ENCODE results near the gene C19orf67.
A peak's percentile ranks its signal among the peaks of the same experiment; 100 is the strongest.

Gene C19orf67

DNA sequence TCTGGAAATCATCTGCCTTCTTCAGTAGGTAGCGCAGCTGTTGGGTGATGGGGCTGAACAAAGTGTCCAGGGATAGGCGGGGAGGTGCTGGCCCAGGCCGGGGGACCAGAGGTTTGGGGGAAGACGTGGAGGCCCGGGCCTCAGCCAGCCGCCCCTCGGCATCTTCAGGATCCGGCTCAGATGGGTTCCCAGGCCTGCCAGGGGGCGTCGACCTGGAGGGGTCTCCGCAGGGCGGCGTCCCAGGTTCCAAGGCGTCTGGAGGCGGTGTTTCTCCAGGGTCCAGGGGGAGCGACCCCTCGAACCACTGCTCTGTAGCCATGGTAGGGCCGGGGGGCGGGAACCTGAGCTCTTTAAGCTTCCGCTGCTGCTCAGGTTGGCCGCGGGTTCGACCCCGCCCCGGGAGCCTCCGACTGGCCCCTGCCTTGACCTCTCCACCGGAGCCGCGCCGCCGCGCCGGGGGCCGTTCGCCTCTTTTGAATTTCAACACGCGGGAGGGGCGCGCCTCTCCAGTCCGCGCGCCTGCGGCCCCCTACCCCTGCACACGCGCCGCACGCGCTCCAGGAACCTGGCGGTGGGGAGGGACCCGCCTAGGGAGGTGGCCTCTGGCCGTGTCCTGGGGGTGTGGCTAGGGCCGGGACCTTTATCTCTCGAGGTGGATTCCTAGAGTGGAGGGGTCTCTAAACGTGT is at the start of gene C19orf67:
C19orf67 (minus strand) TSS at position 475 of the 687 bp plus-strand sequence; CDS start at position 319, 156 bp downstream.
- DNase-seq = no peak

DNA sequence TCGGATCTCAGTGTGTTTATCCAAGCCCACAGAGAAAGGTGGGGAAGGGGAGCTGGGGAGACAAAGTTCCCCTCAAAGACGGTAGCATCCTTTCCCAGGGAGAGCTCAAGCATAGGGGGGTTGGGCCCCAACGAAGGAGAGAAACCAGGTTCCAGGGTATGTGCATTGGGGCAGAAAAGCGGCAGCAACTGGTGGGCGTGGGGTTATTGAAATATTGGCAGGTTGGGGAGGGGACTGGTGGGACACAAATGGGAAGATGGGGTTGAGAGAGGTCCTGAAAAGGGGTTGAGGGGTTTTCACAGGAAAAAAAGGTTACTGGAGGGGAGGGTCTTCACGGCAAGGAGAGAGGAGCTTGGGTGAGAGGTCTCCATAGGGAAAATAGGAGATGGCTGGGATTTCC is 49.8 kb upstream of the C19orf67 start:
- no peak for DNase-seq

GRCh38 chr19:14127929-14128509 is 42.4 kb upstream of the C19orf67 start:
- no peak for DNase-seq

DNA sequence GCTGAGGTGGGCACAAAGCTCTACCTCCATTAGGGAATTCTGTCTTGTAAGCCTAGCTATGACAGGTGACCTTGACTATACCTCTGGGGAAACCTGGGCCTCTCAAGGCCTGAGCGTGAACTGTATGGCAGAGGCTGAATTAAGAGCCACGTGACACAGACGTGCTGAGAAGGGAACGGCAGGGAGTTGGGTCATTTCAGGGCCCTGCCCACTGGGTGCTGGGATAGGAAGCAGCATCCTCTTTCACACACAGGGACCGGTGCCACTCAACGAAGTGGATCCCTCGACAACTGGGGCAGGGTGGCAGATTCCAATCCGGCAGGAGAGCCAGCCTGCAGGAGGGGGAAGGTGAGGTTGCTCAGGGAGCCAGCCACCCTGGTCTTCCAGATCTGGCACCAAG is 41.6 kb upstream of the C19orf67 start:
- no peak for DNase-seq

DNA sequence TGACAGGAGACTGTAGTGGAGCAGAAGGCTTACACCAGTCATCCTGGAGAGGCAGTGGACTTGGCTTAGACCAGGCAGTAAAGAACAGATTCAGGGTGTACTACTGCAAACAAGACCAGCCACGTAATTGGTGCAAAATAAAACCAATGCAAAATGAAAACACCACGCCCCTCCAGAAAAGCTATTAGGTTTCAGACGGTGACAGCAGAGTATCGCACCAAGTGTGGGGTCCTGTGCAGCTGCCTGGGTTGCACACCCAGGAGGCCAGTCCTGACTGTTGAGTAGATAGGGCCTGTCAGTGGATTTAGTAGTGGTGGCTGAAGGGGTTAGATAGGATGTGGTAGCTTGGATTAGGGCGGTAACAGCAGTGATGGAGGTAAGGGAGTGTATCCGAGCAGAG is 37.3 kb upstream of the C19orf67 start:
- no peak for DNase-seq

DNA sequence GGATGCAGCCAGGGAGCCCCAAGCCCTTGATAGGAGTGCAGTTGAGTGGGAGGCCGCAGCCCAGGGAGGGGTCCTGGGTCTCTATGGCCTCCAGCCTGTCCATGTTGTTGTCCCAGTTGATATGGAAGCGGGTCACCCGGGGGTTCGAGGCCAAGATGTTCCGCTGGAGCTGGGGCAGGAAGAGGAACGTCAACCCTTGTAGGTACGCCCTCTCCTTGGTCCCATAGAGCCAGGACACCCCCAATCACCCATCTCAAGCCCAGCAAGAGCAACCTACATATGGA is 34.9 kb upstream of the C19orf67 start:
- no peak for DNase-seq

DNA sequence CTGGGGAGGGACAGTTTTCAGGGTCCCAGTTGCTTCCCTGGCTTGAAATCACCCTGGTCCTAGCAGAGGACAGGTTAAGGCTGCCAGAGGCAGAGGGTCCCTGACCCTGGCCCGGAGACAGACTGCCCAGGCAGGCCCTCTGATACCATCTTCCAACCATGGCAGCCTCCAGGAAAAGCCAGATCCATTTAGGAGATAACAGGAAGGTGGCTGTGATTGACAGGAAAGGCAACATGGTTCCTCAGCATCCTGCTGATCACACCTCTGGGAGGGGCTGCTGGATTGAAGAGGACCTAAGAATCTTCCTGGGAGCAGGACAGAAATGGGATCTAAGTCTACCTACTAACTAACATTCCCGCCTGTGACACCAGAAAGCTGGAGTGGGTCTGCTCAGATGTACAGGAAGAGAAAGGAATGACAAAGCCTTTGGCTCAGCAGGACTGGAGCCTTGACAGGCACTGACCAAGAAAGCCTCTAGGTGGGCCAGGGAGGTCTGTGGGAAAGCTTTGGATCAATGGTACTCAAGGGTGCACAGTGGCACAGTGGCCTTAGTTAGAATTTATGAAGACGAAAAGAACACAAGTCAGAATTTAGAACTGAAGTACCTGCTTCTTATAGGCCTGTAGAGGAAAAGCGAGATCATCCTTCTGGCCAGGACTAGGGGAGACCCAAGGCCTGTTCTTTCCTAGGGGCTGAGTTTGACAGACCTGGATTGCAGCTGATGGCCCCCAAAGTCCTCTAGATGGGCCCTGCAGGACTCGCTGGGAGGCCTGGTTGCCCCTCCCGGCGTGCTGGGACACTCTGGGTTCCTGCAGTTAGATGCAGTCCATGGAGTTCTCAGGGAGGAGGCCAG is 34.3 kb upstream of the C19orf67 start:
- no peak for DNase-seq

- DNase-seq = no peak
These were observed 33.6 kb upstream of the C19orf67 start for GRCh38 chr19:14119146-14119545.

- peak; percentile 36 for DNase-seq
These were observed 32.8 kb upstream of the C19orf67 start for GRCh38 chr19:14118165-14119051.

GRCh38 chr19:14117668-14118164 is 32.1 kb upstream of the C19orf67 start, which contains the start of gene PRKACA:
Gene PRKACA (minus strand): TSS chr19:14117762. CDS start chr19:14117547, 215 bp downstream.
- peak; percentile 98 for DNase-seq

DNA sequence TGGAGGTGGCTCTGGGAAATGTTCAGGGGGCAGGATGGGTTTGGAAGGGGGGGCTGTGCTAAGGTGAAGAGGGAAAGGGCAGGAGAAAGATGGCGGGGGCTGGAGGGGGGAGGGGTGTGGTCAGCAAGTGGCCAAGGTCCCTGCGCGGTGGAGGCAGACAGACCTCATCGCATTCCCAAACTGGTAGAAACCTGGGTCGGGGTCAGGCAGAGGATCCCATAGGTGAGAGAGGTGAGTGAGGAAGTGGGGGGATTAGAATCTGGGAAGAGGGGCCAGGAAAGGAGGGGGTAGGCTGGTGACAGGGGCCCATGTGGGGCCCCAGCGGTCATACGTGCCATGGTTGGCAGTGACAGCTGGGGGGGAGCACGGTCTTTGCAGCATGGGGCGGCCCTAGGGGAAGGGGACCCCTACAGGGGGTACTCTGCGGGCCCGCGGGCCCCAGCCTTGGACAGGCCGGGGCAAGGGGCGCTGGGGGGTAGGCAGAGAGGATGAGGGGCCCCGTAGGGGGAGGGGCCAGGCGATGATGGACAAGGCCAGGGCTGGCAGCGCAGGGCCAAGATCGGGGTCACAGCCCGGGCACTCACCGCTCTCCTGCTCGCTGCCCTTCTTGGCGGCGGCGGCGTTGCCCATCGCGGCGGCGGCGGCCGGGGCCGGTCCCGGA is 31.5 kb upstream of the C19orf67 start:
- DNase-seq = peak; percentile 14

DNA sequence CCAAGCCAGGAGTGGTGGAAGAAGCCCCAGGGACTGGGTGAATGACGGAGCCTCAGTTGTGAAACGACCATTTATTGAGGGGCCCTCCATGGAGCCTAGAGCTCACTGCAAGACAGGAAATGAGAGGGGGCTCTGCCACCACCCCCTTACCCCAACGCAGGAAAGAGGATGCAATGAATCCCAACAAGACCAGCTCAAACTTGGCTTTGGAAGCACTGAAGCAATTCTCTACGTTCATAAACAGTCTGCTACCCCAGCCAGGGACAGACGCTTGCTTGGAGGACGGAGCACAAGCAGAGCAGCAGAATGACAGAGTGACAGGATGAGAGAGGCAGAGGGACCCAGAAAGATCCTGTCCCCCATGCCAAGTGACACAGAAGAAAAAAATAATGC is 30.9 kb upstream of the C19orf67 start:
- no peak for DNase-seq

DNA sequence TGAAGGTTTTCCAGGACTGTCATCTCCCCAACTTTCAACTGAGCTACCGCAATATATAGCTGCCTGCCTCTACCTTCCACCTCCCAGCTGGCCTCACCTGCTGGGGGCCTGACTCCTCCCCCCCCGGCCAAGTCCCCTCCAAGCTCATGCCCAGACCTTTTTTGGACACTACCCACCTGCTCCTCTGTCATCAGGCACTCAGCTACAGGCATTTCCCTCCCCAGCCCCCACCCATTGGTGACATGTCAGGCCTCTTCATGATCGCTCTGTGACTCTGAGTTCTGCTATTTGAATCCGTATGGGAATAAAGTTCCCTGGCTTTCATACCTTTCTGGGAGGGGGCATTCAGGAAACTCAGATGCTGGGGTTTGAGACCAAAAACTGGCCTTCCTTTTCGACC is 30.2 kb upstream of the C19orf67 start:
- no peak for DNase-seq

DNA sequence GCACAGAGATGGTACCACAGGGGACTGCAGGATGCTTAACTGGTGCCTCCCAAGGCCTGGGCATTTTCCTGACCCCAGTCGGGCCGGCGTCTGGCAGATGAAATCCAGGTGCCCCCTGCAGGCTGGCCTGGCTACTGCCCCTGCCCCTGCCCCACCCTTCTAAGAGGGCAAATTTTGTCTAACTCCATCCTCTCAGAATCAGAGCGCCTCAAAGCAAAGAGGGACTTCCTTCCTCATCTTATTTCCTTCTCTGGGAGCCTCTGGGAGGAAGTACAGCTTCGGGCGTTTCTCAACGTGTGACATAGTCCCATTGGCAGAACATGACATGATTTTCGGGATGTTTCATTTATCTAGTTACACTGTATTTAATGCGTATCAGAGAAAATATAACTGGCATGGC is 29.3 kb upstream of the C19orf67 start:
- peak; percentile 40 for DNase-seq

- no peak for DNase-seq
These were observed 28.9 kb upstream of the C19orf67 start for GRCh38 chr19:14114439-14114838.

DNA sequence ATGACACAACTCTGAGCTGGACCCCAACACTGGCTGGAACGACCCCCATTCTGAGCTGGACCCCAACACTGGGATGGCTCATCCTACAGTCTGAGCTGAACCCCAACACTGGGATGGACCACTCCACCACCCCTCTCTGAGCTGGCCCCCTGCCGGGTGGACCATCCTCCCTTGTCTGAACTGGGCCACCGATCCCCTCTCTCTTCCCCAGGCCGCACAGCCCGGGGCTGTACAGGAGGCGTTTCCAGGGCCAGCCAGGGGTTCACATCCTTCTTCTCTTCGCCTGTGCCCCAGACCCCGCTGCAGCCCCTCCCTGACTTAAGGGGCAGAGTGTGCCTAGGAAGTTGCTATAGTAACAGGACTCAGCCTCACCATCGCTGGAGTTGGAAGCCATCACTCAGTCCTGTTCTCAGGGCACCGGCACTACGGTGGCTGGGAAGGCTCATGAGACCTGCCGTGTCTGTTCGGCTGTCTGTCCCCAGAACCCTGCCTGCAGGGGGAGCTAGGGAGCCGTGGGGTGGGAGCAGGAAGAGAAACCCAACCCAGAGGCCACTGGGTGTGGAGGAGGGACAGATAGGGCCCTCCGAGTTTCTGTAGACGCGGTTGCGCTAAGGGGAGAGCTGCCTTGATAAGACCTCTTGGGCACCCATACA is 28.3 kb upstream of the C19orf67 start:
- peak; percentile 15 for DNase-seq

GRCh38 chr19:14112809-14113385 is 27.3 kb upstream of the C19orf67 start:
- DNase-seq = no peak

DNA sequence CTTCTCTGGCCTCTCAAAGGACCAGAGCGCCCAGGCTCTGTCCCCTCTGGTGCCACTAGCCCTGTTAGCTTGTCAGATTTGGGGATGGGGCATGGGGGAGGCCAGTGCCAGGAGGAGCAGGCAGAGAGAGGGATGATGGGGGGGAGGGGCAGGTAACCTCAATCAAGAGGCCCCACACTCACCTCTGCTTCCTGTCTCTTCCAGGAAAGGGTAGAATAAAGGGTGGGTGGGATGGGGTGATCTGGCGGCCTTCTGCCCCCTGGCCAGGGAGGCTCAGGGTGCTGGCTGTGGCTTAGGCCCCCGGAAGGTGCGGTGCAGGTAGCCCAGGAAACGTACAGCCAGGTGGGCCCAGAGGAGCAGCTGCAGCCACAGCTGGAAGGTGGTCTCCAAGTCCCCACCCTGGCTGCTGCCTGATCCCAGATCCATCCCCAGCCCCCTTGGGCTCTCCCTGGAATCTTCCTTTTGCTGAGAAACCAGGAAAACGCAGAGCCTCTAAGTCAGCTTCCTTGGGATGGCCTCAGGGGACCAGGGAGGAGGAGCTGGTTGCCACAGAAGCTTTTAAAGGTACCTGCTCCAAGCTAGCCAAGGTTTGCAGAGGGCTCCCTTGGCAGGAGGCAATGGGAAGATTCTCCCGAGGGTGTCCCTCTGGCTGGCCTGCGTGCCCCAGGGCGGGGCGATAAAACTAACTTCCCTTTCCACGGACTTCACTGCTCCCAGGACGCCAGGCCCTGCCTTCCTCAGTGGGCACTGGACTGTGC is 26.6 kb upstream of the C19orf67 start:
- DNase-seq = no peak

- DNase-seq = no peak
These were observed 25.9 kb upstream of the C19orf67 start for GRCh38 chr19:14111486-14111885.

DNA sequence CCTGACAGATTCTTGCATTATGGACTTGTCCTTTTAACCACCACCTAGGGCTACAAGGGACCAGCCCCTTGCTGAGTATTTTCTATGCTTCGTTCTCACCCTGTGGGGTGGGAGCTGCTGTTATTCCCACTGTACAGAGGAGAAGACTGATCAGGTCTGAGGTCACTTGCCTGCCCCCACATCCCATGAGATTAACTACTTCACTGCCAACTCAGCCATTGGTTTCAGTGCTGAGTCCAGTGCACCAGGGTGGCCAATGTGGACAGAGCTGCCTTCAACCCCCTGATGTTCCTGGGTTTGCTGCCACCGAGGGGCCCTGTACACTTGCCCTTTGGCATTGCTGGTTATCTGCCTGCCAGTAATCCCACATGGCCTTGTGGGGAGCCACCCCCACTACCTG is 25.1 kb upstream of the C19orf67 start:
- no peak for DNase-seq
